HEK293T (cell line): ENCODE data around the gene MICAL2.

Experiments used
- CTCF ChIA-PET: fragments of 350-600 bp; formaldehyde crosslinking; extraction: SDS; loops from one replicate; lab custom pipeline; 2021; ENCODE audit warnings: antibody characterized with exemption, inconsistent platforms; lab: Yijun Ruan, JAX
- POLR2A ChIA-PET: fragments of 350-600 bp; formaldehyde crosslinking; extraction: SDS; loops from one replicate; lab custom pipeline; 2020; ENCODE audit warnings: antibody characterized with exemption, inconsistent platforms; lab: Yijun Ruan, JAX
- DNase-seq: peaks from one replicate; pipeline ENCODE4 v3.0.0; 2012; ENCODE audit warnings: mixed read lengths; ENCODE audit errors: extremely low spot score
- ARNT ChIP-seq: fragments of 450-650 bp; IDR thresholded peaks from 2 replicates; pipeline ENCODE4 v1.6.1; 2017; ENCODE audit warnings: mild to moderate bottlenecking
- BHLHE40 ChIP-seq: fragments of 450-650 bp; IDR thresholded peaks from 2 replicates; pipeline ENCODE4 v1.6.1; 2016; ENCODE audit warnings: mild to moderate bottlenecking, moderate library complexity, borderline replicate concordance
- CTBP1 ChIP-seq: fragments of 450-650 bp; IDR thresholded peaks from 2 replicates; pipeline ENCODE4 v1.6.1; 2016; ENCODE audit warnings: borderline replicate concordance
- ELF4 ChIP-seq: fragments of 450-650 bp; IDR thresholded peaks from 2 replicates; pipeline ENCODE4 v1.6.1; 2017; ENCODE audit warnings: antibody characterized with exemption
- FOXA1 ChIP-seq: fragments of 450-650 bp; IDR thresholded peaks from 2 replicates; pipeline ENCODE4 v1.6.1; 2016; ENCODE audit warnings: mild to moderate bottlenecking
- FOXK2 ChIP-seq: fragments of 450-650 bp; IDR thresholded peaks from 2 replicates; pipeline ENCODE4 v1.6.1; 2016; ENCODE audit warnings: mild to moderate bottlenecking
- FOXM1 ChIP-seq: fragments of 450-650 bp; IDR thresholded peaks from 2 replicates; pipeline ENCODE4 v1.6.1; 2017; ENCODE audit warnings: mild to moderate bottlenecking, borderline replicate concordance
- HDGF ChIP-seq: fragments of 450-650 bp; IDR thresholded peaks from 2 replicates; pipeline ENCODE4 v1.6.1; 2017; ENCODE audit warnings: antibody characterized with exemption, borderline replicate concordance
- L3MBTL2 ChIP-seq: fragments of 450-650 bp; conservative IDR thresholded peaks from 2 replicates; pipeline ENCODE4 v1.6.1; 2016; ENCODE audit warnings: mild to moderate bottlenecking
- LEF1 ChIP-seq: fragments of 450-650 bp; IDR thresholded peaks from 2 replicates; pipeline ENCODE4 v1.6.1; 2017; ENCODE audit warnings: mild to moderate bottlenecking, borderline replicate concordance
- NFRKB ChIP-seq: fragments of 450-650 bp; IDR thresholded peaks from 2 replicates; pipeline ENCODE4 v1.6.1; 2016; ENCODE audit warnings: mild to moderate bottlenecking, moderate library complexity
- SP1 ChIP-seq: fragments of 450-650 bp; IDR thresholded peaks from 2 replicates; pipeline ENCODE4 v1.6.1; 2017
- SUZ12 ChIP-seq: fragments of 450-650 bp; IDR thresholded peaks from 2 replicates; pipeline ENCODE4 v1.6.1; 2016; ENCODE audit warnings: mild to moderate bottlenecking
- TARDBP ChIP-seq: fragments of 450-650 bp; IDR thresholded peaks from 2 replicates; pipeline ENCODE4 v1.6.1; 2016
- ZNF384 ChIP-seq: fragments of 450-650 bp; IDR thresholded peaks from 2 replicates; pipeline ENCODE4 v1.6.1; 2016
- TF ChIP-seq, protein P1 (sequence below): fragments of 450-650 bp; IDR thresholded peaks from 2 replicates; pipeline ENCODE4 v1.6.1; 2016

Gene MICAL2

DNA sequence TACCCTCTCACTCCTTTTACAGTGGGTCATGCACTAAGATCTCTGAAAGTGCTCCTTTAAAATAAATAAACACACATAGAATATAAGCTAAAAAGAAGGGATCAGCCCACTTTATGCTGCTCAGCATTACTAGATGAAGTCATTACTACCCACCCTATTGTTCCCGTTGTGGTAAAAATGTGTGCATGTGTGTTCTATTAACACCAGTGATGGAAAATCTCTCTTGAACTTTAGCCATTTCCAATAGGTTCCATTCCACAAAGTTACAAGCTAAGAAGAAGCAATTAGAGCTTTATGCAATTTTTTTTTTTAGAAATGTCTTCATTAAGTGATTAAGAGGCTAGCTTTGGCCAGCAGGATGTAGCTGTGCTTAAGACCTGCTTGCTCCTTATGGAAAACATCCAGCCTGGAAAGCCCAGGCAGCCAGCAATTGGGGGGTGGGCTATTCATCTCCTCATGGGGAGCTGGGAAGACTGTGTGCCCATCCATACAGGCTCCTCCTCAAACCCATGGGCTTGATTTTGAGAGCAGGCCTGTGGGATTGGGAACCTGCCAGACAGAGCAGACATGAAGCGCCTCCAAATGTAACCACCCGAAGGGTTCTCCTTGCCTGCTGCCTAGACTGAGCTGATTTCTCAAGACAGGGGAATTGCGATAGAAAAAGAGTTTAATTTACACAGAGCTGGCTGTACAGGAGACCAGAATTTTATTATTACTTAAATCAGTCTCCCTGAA, 174.1 kb downstream of the MICAL2 start:
- no peak for TF ChIP-seq HDGF
- no peak for TF ChIP-seq FOXM1
- no peak for TF ChIP-seq NFRKB
- TF ChIP-seq SP1, result no peak
- TF ChIP-seq FOXK2, result no peak
- TF ChIP-seq CTBP1, result no peak
- no peak for TF ChIP-seq SUZ12
- no peak for TF ChIP-seq ELF4
- no peak for TF ChIP-seq BHLHE40
- TF ChIP-seq FOXA1, result no peak
- POLR2A ChIA-PET, result no interaction called here
- CTCF ChIA-PET, result interaction anchor here (0.7 to 4.8 kb wide), 2 partner anchors 17 to 239 kb away, joined by 3 to 37 read pairs; no protein-coding TSS in a partner anchor
- no peak for DNase-seq

DNA sequence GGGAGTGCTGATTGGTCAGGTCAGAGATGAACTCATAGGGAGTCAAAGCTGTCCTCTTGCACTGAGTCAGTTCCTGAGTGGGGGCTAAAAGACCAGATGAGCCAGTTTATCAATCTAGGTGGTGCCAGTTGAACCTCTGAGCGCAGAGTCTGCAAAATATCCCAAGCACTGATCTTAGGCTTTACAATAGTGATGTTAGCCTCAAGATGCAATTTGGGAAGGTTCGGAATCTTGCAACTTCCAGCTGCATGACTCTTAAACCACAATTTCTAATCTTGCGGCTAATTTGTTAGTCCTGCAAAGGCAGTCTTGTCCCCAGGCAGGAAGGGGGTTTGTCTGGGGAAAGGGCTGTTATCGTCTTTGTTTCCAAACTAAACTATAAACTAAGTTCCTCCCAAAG, 174.7 kb downstream of the MICAL2 start:
- POLR2A ChIA-PET, result no interaction called here
- CTCF ChIA-PET, result no interaction called here
- DNase-seq, result no peak
- TF ChIP-seq L3MBTL2 (no peak), SP1 (no peak), HDGF (no peak), SUZ12 (no peak), ARNT (no peak), FOXK2 (no peak), FOXA1 (no peak), ZNF384 (no peak), LEF1 (no peak), NFRKB (no peak), FOXM1 (no peak), ELF4 (no peak), CTBP1 (no peak), TARDBP (no peak), BHLHE40 (no peak)
- TF ChIP-seq, protein P1, sequence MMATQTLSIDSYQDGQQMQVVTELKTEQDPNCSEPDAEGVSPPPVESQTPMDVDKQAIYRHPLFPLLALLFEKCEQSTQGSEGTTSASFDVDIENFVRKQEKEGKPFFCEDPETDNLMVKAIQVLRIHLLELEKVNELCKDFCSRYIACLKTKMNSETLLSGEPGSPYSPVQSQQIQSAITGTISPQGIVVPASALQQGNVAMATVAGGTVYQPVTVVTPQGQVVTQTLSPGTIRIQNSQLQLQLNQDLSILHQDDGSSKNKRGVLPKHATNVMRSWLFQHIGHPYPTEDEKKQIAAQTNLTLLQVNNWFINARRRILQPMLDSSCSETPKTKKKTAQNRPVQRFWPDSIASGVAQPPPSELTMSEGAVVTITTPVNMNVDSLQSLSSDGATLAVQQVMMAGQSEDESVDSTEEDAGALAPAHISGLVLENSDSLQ, result no peak

DNA sequence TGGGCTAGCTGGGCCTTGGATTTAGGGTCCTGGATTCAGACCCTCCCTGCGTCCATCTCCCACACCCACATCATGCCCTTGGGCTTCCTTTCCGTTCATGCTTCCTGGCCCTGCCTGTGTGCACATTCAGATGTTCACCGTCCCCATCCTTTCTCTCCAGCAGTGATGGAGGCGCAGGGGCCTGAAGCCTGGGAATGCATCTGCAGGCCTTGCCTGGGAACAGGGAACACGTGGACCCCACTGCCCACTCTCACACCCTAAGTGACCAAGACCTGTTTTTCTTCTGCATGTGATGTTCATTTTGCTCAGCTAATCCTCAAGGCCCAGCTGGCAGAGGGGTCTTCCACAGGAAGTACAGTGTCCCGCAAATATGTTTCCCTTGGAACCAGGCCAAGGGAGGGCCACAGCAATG, 175.4 kb downstream of the MICAL2 start:
- POLR2A ChIA-PET, result no interaction called here
- TF ChIP-seq FOXK2 (no peak), SP1 (no peak), HDGF (no peak)
- CTCF ChIA-PET, result no interaction called here
- DNase-seq, result no peak

- DNase-seq, result no peak
- CTCF ChIA-PET, result interaction anchor here (0.6 kb wide), 1 partner anchor 113 kb away, joined by 4 read pairs; no protein-coding TSS in a partner anchor
- POLR2A ChIA-PET, result no interaction called here
- no peak for TF ChIP-seq LEF1
- TF ChIP-seq, protein P1, result no peak
- TF ChIP-seq NFRKB, result no peak
- TF ChIP-seq L3MBTL2, result no peak
- TF ChIP-seq SP1, result no peak
- TF ChIP-seq ELF4, result no peak
- no peak for TF ChIP-seq BHLHE40
- TF ChIP-seq CTBP1, result no peak
- no peak for TF ChIP-seq TARDBP
- TF ChIP-seq ARNT, result no peak
- no peak for TF ChIP-seq SUZ12
- no peak for TF ChIP-seq FOXM1
- TF ChIP-seq ZNF384, result no peak
- no peak for TF ChIP-seq HDGF
- TF ChIP-seq FOXK2, result no peak
- no peak for TF ChIP-seq FOXA1
Observed at GRCh38 chr11:12286606-12287005, 176.2 kb downstream of the MICAL2 start.

DNA sequence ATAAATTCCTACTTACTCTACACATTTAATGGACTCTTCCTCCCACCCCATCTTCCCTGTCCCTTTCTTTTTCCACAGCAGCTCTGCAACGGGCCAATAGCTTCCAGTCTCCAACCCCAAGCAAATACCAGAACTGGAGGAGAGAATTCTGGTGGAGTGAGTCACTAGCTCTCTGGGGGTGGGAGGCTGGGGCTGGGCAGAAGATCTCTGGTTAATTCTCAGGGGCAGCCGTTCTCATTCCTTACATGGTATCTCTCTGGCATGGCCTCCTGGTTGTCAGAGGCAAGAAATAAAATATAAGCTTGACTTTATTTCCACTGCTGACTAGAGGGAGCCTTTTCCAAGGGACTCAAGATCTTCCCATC, 176.6 kb downstream of the MICAL2 start:
- CTCF ChIA-PET, result interaction anchor here (0.6 kb wide), 1 partner anchor 113 kb away, joined by 4 read pairs; no protein-coding TSS in a partner anchor
- POLR2A ChIA-PET, result no interaction called here
- TF ChIP-seq BHLHE40 (no peak), ELF4 (no peak), TARDBP (no peak), NFRKB (no peak), FOXM1 (no peak), HDGF (no peak), ZNF384 (no peak), FOXA1 (no peak), LEF1 (no peak), CTBP1 (no peak)
- TF ChIP-seq, protein P1, result no peak
- DNase-seq, result no peak
